HepG2 (cell line): ENCODE measurements around the gene SLC25A47.

ENCODE experiments used
- BRD4 ChIP-seq: sonication (generic); formaldehyde crosslinking; IDR thresholded peaks from 2 replicates; pipeline ENCODE4 v1.4.0; 2020; ENCODE audit warnings: missing genetic modification reagents
- NFIC ChIP-seq: IDR thresholded peaks from 2 replicates; pipeline ENCODE4 v1.6.1; 2012; ENCODE audit warnings: mild to moderate bottlenecking, low read length, inconsistent platforms
- POLR2AphosphoS5 ChIP-seq: IDR thresholded peaks from 2 replicates; pipeline ENCODE4 v1.6.1; 2012; ENCODE audit warnings: low read depth, low read length
- TAF1 ChIP-seq: sonication (generic); formaldehyde crosslinking; IDR thresholded peaks from 2 replicates; pipeline ENCODE4 v1.4.0; 2020; ENCODE audit warnings: missing genetic modification reagents
- ZFP82 ChIP-seq: sonication (generic); formaldehyde crosslinking; IDR thresholded peaks from 2 replicates; pipeline ENCODE4 v1.5.1; 2020; ENCODE audit warnings: mild to moderate bottlenecking, missing genetic modification reagents, borderline replicate concordance
- ZNF160 ChIP-seq: sonication (generic); formaldehyde crosslinking; IDR thresholded peaks from 2 replicates; pipeline ENCODE4 v1.8.0; 2022; ENCODE audit warnings: mild to moderate bottlenecking, inconsistent platforms, missing genetic modification reagents
- ZNF207 ChIP-seq: fragments of 450-650 bp; IDR thresholded peaks from 2 replicates; pipeline ENCODE4 v1.6.1; 2016; ENCODE audit warnings: antibody characterized with exemption, borderline replicate concordance
- ZNF775 ChIP-seq: sonication (generic); formaldehyde crosslinking; IDR thresholded peaks from 2 replicates; pipeline ENCODE4 v1.4.0; 2020; ENCODE audit warnings: missing genetic modification reagents, mild to moderate bottlenecking, moderate library complexity, borderline replicate concordance
- TF ChIP-seq, protein P1 (sequence below): sonication (generic); formaldehyde crosslinking; IDR thresholded peaks from 2 replicates; pipeline ENCODE4 v1.9.0; 2022; ENCODE audit warnings: missing genetic modification reagents, mild to moderate bottlenecking, borderline replicate concordance
- TF ChIP-seq, protein P2 (sequence below): sonication (generic); formaldehyde crosslinking; conservative IDR thresholded peaks from 2 replicates; pipeline ENCODE4 v1.4.0; 2020; ENCODE audit warnings: missing genetic modification reagents
- TF ChIP-seq, protein P3 (sequence below): sonication (generic); formaldehyde crosslinking; IDR thresholded peaks from 2 replicates; pipeline ENCODE4 v1.8.0; 2022; ENCODE audit warnings: mild to moderate bottlenecking, missing genetic modification reagents, moderate library complexity
- TF ChIP-seq, protein P4 (sequence below): sonication (generic); formaldehyde crosslinking; IDR thresholded peaks from 2 replicates; pipeline ENCODE4 v1.5.0; 2020; ENCODE audit warnings: mild to moderate bottlenecking, missing genetic modification reagents, moderate library complexity

DNA sequence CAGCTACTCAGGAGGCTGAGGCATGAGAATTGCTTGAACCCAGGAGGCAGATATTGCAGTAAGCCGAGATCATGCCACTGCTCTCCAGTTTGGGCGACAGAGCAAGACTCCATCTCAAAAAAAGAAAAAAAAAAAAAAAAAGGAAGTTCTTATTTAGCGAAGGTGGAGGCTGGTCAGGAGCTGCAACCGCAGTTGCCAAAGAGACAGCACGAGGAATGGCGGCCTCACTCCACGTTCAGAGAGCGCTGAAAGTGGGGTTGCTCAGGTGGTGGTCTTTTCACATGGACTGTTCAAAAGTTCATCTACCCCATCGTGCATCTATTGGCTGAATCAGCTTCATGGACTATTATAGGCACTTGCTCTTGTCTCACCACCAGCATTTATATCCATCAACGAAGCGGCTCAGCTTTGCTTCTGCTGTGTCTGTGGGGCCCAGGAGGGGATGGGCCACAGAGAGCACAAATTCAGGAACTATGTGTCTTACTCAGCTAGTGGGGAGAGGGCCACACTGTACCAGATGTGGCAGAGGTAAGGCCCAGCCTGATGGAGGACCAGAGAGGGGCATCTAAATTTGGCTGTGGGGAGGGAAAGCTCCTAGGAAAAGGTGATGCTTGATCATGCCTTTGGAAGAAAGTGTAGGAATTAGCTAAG, 27.3 kb downstream of the SLC25A47 start:
- no peak for TF ChIP-seq TAF1 (CRISPR knock-in tag)
- TF ChIP-seq ZNF775 (CRISPR knock-in tag), result no peak
- no peak for TF ChIP-seq NFIC
- no peak for TF ChIP-seq BRD4
- no peak for TF ChIP-seq ZNF160 (CRISPR knock-in tag)
- TF ChIP-seq, protein P1, sequence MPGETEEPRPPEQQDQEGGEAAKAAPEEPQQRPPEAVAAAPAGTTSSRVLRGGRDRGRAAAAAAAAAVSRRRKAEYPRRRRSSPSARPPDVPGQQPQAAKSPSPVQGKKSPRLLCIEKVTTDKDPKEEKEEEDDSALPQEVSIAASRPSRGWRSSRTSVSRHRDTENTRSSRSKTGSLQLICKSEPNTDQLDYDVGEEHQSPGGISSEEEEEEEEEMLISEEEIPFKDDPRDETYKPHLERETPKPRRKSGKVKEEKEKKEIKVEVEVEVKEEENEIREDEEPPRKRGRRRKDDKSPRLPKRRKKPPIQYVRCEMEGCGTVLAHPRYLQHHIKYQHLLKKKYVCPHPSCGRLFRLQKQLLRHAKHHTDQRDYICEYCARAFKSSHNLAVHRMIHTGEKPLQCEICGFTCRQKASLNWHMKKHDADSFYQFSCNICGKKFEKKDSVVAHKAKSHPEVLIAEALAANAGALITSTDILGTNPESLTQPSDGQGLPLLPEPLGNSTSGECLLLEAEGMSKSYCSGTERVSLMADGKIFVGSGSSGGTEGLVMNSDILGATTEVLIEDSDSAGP (CRISPR knock-in tag), result no peak
- no peak for TF ChIP-seq ZFP82 (CRISPR knock-in tag)
- TF ChIP-seq ZNF207, result no peak
- TF ChIP-seq, protein P2, sequence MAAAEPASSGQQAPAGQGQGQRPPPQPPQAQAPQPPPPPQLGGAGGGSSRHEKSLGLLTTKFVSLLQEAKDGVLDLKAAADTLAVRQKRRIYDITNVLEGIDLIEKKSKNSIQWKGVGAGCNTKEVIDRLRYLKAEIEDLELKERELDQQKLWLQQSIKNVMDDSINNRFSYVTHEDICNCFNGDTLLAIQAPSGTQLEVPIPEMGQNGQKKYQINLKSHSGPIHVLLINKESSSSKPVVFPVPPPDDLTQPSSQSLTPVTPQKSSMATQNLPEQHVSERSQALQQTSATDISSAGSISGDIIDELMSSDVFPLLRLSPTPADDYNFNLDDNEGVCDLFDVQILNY (CRISPR knock-in tag), result no peak
- TF ChIP-seq, protein P3, sequence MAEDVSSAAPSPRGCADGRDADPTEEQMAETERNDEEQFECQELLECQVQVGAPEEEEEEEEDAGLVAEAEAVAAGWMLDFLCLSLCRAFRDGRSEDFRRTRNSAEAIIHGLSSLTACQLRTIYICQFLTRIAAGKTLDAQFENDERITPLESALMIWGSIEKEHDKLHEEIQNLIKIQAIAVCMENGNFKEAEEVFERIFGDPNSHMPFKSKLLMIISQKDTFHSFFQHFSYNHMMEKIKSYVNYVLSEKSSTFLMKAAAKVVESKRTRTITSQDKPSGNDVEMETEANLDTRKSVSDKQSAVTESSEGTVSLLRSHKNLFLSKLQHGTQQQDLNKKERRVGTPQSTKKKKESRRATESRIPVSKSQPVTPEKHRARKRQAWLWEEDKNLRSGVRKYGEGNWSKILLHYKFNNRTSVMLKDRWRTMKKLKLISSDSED (CRISPR knock-in tag), result no peak
- TF ChIP-seq, protein P4, sequence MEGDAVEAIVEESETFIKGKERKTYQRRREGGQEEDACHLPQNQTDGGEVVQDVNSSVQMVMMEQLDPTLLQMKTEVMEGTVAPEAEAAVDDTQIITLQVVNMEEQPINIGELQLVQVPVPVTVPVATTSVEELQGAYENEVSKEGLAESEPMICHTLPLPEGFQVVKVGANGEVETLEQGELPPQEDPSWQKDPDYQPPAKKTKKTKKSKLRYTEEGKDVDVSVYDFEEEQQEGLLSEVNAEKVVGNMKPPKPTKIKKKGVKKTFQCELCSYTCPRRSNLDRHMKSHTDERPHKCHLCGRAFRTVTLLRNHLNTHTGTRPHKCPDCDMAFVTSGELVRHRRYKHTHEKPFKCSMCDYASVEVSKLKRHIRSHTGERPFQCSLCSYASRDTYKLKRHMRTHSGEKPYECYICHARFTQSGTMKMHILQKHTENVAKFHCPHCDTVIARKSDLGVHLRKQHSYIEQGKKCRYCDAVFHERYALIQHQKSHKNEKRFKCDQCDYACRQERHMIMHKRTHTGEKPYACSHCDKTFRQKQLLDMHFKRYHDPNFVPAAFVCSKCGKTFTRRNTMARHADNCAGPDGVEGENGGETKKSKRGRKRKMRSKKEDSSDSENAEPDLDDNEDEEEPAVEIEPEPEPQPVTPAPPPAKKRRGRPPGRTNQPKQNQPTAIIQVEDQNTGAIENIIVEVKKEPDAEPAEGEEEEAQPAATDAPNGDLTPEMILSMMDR (CRISPR knock-in tag), result no peak
- TF ChIP-seq POLR2AphosphoS5, result no peak
